GM12878 (cell line): ENCODE data around the gene EYA2. TPM values are rescaled to one million over a fixed set of nuclear protein-coding genes. Genes with fewer than 3 reads are reported as not detected.
"Not testable (repeated sequence)": the region's sequence is repeated elsewhere in the genome, so short reads cannot be mapped to it uniquely, and the experiment has no call there.

Experiments used
- ATAC-seq: fragments of 200-7000 bp; cut with Tn5 transposase; 3 replicates; pipeline ENCODE4 v1.9.1; 2020; ENCODE audit warnings: mild to moderate bottlenecking, moderate library complexity
- BruUV-seq: library from RNA; stranded (reverse); fragments of 400-500 nt; replicated peaks from 2 replicates; lab custom pipeline; 2021; lab: Mats Ljungman, UMichigan
- CTCF ChIA-PET: fragments of 300-600 bp; sonication (Branson Sonifier 250); formaldehyde crosslinking; extraction: SDS; loops from one replicate; lab custom pipeline; 2021; ENCODE audit warnings: inconsistent platforms; lab: Yijun Ruan, JAX
- POLR2A ChIA-PET: fragments of 350-600 bp; formaldehyde crosslinking; extraction: SDS; loops from one replicate; lab custom pipeline; 2021; ENCODE audit warnings: inconsistent platforms; lab: Charles Lee
- RAD21 ChIA-PET: fragments of 300-600 bp; sonication (Branson Sonifier 250); formaldehyde crosslinking; loops from one replicate; lab custom pipeline; 2023; ENCODE audit warnings: antibody characterized with exemption; ENCODE audit not compliant: unreplicated experiment; lab: Charles Lee
- SMC1A ChIA-PET: fragments of 300-600 bp; sonication (Branson Sonifier 250); formaldehyde crosslinking; loops from one replicate; lab custom pipeline; 2023; ENCODE audit not compliant: unreplicated experiment, uncharacterized antibody; lab: Charles Lee
- DNase-seq: peaks from one replicate; pipeline ENCODE4 v3.0.0-alpha.2; 2011; ENCODE audit warnings: low read depth, low spot score
- FAIRE-seq: peaks from 3 replicates; lab custom pipeline; 2011; peaks lifted over from hg19 to GRCh38; lab: Jason Lieb, UNC
- H2AFZ ChIP-seq: 2 replicates; pipeline ENCODE4 v1.6.0; 2011; ENCODE audit warnings: low read depth, low read length, control low read depth; ENCODE audit not compliant: control insufficient read depth
- H3K27ac ChIP-seq: 2 replicates; pipeline ENCODE4 v1.5.1; 2011; ENCODE audit warnings: control low read depth; ENCODE audit not compliant: control insufficient read depth, insufficient read depth
- H3K27me3 ChIP-seq, 2 experiments: replicated peaks in 1 of 2; 2 replicates each; pipeline versions ENCODE4 v1.6.0 to v1.6.1; 2011; ENCODE audit warnings: low read length in 1 of 2; ENCODE audit not compliant: control insufficient read depth in 2 of 2, insufficient read depth in 2 of 2
- H3K36me3 ChIP-seq, 2 experiments: 2 replicates each; pipeline ENCODE4 v1.5.1; 2011; ENCODE audit warnings: low read length in 1 of 2; ENCODE audit not compliant: control insufficient read depth in 2 of 2, insufficient read depth in 2 of 2
- H3K4me1 ChIP-seq: 2 replicates; pipeline ENCODE4 v1.6.1; 2011; ENCODE audit warnings: mild to moderate bottlenecking, low read length, moderate library complexity, mixed read lengths; ENCODE audit not compliant: control insufficient read depth, insufficient read depth
- H3K4me2 ChIP-seq: 2 replicates; pipeline ENCODE4 v1.6.0; 2011; ENCODE audit warnings: control low read depth; ENCODE audit not compliant: control insufficient read depth, insufficient read depth
- H3K4me3 ChIP-seq: fragments of 200-600 bp; sonication (generic); 2 replicates; pipeline ENCODE4 v1.5.1; 2016
- H3K79me2 ChIP-seq: 2 replicates; pipeline ENCODE4 v1.6.0; 2011; ENCODE audit warnings: low read length; ENCODE audit not compliant: control insufficient read depth, insufficient read depth
- H3K9ac ChIP-seq: 2 replicates; pipeline ENCODE4 v1.8.0; 2011; ENCODE audit warnings: low read length, control low read depth, mixed read lengths; ENCODE audit not compliant: control insufficient read depth, insufficient read depth
- H3K9me3 ChIP-seq: replicated peaks from 3 replicates; pipeline ENCODE4 v1.5.1; 2011; ENCODE audit warnings: mild to moderate bottlenecking, low read length; ENCODE audit not compliant: control insufficient read depth, insufficient read depth
- H4K20me1 ChIP-seq: 2 replicates; pipeline ENCODE4 v1.6.0; 2011; ENCODE audit not compliant: control insufficient read depth, insufficient read depth
- CBX5 ChIP-seq: sonication (generic); IDR thresholded peaks from 2 replicates; pipeline ENCODE4 v1.6.1; 2016; ENCODE audit warnings: low read depth, moderate library complexity, mild to moderate bottlenecking, inconsistent platforms
- CHD4 ChIP-seq: fragments of 200-600 bp; sonication (generic); IDR thresholded peaks from 2 replicates; pipeline ENCODE4 v1.6.1; 2016; ENCODE audit warnings: mild to moderate bottlenecking
- E2F4 ChIP-seq: IDR thresholded peaks from 2 replicates; pipeline ENCODE4 v1.6.1; 2012; ENCODE audit warnings: low read depth, low read length, improper control_type of control experiment
- EGR1 ChIP-seq, 2 experiments: IDR thresholded peaks; 1 replicate in 1 of 2; 2 replicates in 1 of 2; pipeline ENCODE4 v1.6.1; 2011 to 2012; ENCODE audit warnings: low read depth in 2 of 2, low read length in 2 of 2, borderline replicate concordance in 1 of 2, mild to moderate bottlenecking in 1 of 2, moderate library complexity in 1 of 2
- IRF3 ChIP-seq: fragments of 450-650 bp; IDR thresholded peaks from 2 replicates; pipeline ENCODE4 v1.6.1; 2014; ENCODE audit warnings: mild to moderate bottlenecking
- MTA2 ChIP-seq: fragments of 450-650 bp; IDR thresholded peaks from 2 replicates; pipeline ENCODE4 v1.6.1; 2016; ENCODE audit warnings: low read depth, mild to moderate bottlenecking, moderate library complexity
- PML ChIP-seq: IDR thresholded peaks from 2 replicates; pipeline ENCODE4 v1.6.1; 2012; ENCODE audit warnings: low read length, inconsistent platforms
- RELA ChIP-seq: fragments of 450-650 bp; IDR thresholded peaks from 2 replicates; pipeline ENCODE4 v1.8.0; 2014; ENCODE audit warnings: borderline replicate concordance; ENCODE audit not compliant: partially characterized antibody
- RFX5 ChIP-seq: IDR thresholded peaks from 2 replicates; pipeline ENCODE4 v1.6.1; 2011; ENCODE audit warnings: low read depth, low read length, improper control_type of control experiment
- WGBS: methylation state at CpG from one replicate; pipeline ENCODE4 v1.1.6; 2016; ENCODE audit warnings: low lambda C conversion rate; ENCODE audit not compliant: insufficient replicate concordance, insufficient coverage; ENCODE audit errors: missing lambda C conversion rate; 5-methylcytosine and 5-hydroxymethylcytosine counted together
- in situ Hi-C: fragments of 300-500 bp; cut with MboI; formaldehyde crosslinking; loops from 9 replicates; pipeline ENCODE4 v1.14.3; 2018; ENCODE audit warnings: mixed read lengths
- intact Hi-C: fragments of 100-400 bp; cut with micrococcal nuclease; formaldehyde crosslinking; loops from one replicate; pipeline ENCODE4 v1.14.2; 2022; ENCODE audit not compliant: unreplicated experiment
- polyA plus RNA-seq, 11 experiments: library from polyadenylated mRNA; depleted of rRNA in 4 of 11; unstranded in 6 of 11; stranded (reverse) in 5 of 11; fragments of >200 nt; fragmentation: Nextera tagmentation in 4 of 11; fragmentation: Illumina TruSeq in 1 of 11; extraction: Ambion mirVana in 4 of 11; extraction: Trizol in 1 of 11; gene quantifications; 1 replicate in 1 of 11; 2 replicates in 10 of 11; pipeline versions ENCODE4 v1.2.1 to v1.2.3, GENCODE V29; 2011 to 2016; ENCODE audit warnings: inconsistent platforms in 2 of 11, missing spikeins in 2 of 11, low read depth in 1 of 11
- total RNA-seq, 4 experiments: library from RNA; depleted of rRNA in 3 of 4; stranded (reverse); fragments of >200 nt in 3 of 4; fragmentation: Illumina TruSeq in 1 of 4; extraction: Trizol in 1 of 4; gene quantifications; 2 replicates each; pipeline versions ENCODE4 v1.2.1 to v1.2.3, GENCODE V29; 2013 to 2021

Gene EYA2
- total and polyA plus RNA-seq, 10 of the 15 experiments (the other 5 are each of a cell fraction or from before 2014, with no cell fraction given), result 0.20 TPM; not detected in 9

DNA sequence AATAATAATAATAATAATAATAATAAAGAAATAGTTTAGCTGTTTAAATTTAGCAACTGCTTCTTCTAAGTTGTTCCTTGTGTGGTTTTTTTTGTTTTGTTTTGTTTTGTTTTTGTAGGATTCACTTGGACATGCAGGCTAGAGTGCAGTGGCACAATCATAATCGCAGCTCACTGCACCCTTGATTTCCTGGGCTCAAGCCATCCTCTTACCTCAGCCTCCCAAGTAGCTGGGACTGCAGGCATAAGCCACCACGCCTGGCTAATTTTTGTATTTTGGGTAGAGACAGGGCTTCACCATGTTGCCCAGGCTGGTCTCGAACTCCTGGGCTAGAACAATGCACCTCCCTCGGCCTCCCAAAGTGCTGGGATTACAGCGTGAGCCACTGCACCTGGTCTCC, 15.3 kb upstream of the EYA2 start:
- in situ Hi-C loops, result no loop called here
- Histone ChIP-seq H3K4me2 (no peak overlapping the region), H3K9ac (no peak overlapping the region), H3K9me3 (no peaks in the 10 kb centered on the region), H3K4me1 (no peaks in the 10 kb centered on the region), H2AFZ (no peak overlapping the region), H3K27ac (no peak overlapping the region), H3K4me3 (no peak overlapping the region), H3K27me3 (no peaks in the 10 kb centered on the region; a peak in 2 of 4 replicates), H3K79me2 (no peaks in the 10 kb centered on the region), H3K36me3 (no peaks in the 10 kb centered on the region), H4K20me1 (no peaks in the 10 kb centered on the region)
- DNase-seq, result no peak
- ChIA-PET POLR2A (no interaction called here), SMC1A (no interaction called here), RAD21 (no interaction called here), CTCF (interaction anchor here (0.6 kb wide), 1 partner anchor 574 kb away, joined by 3 read pairs; no protein-coding TSS in a partner anchor)
- 36% methylated on average over 5 of the region's 5 CpGs for WGBS
- no TSS peak for BruUV-seq
- FAIRE-seq, result no peak
- TF ChIP-seq IRF3 (no peak), RELA (no peak), E2F4 (no peak), RFX5 (no peak), MTA2 (no peak), EGR1 (IDR thresholded peaks at IDR 0.05; ENCODE audit: borderline replicate concordance in 1 of 2, low read depth in 2 of 2, low read length in 2 of 2) (no peak), CBX5 (no peak), PML (no peak), CHD4 (no peak)
- no peak for ATAC-seq
- intact Hi-C loops, result no loop called here

- H3K27me3 ChIP-seq, in situ Hi-C loops, H3K4me3 ChIP-seq, CTCF ChIA-PET, FAIRE-seq, BruUV-seq, H3K4me1 ChIP-seq, H3K9ac ChIP-seq, intact Hi-C loops, H3K79me2 ChIP-seq, DNase-seq, POLR2A ChIA-PET, H3K9me3 ChIP-seq, H4K20me1 ChIP-seq, H3K36me3 ChIP-seq, SMC1A ChIA-PET, RAD21 ChIA-PET, ATAC-seq, H3K4me2 ChIP-seq, H2AFZ ChIP-seq, H3K27ac ChIP-seq: not testable (repeated sequence)
- WGBS, result 66% methylated on average over 3 of the region's 5 CpGs
Observed at GRCh38 chr20:46879963-46880362, 14.7 kb upstream of the EYA2 start.
